ENCODE results near the gene CREBBP. TPM values are rescaled to one million over a fixed set of nuclear protein-coding genes. Genes with fewer than 3 reads are reported as not detected.

CREBBP gene
- total RNA-seq = 10 to 100 TPM; 60.6 to 68.0 TPM

GRCh38 chr16:3880623-3881498 is at the start of gene CREBBP:
CREBBP (minus strand) TSS chr16:3880713; CDS start chr16:3879916, 797 bp downstream.

GRCh38 chr16:3717235-3718018 is 163.1 kb downstream of the CREBBP start, which contains the start of gene TRAP1:
TRAP1 (minus strand) TSS chr16:3717524; CDS start chr16:3717508, 16 bp downstream.

Other genes starting within 250 kb of the CREBBP start
- gene DNASE1, start 226.0 kb downstream of the CREBBP start, total RNA-seq = 10 to 100 TPM; 44.0 to 45.2 TPM
- 100 to 1,000 TPM in 1 of 2 experiments, 10 to 100 TPM in 1; 94.0 to 105 TPM for gene TRAP1, start 163.2 kb downstream of the CREBBP start, total RNA-seq
- gene ADCY9, start 235.7 kb upstream of the CREBBP start, total RNA-seq = 1 to 10 TPM; 6.2 to 7.2 TPM

Measured in activated naive CD4-positive, alpha-beta T cell treated with anti-CD3 and anti-CD28 coated beads, Interleukin-2, amount 10 ng/mL, durations not matched to agents 5 hours and 36 hours (primary cell).